T-helper 17 cell (primary cell): ENCODE data around the gene ELL2. TPM values are rescaled to one million over a fixed set of nuclear protein-coding genes. Genes with fewer than 3 reads are reported as not detected.

ENCODE experiments used
- ATAC-seq: fragments of 150-1000 bp; cut with Tn5 transposase; 2 replicates; pipeline ENCODE4 v1.10.0; 2021; ENCODE audit warnings: mild to moderate bottlenecking, moderate library complexity
- DNase-seq, 3 donors: peaks; one replicate each; pipeline versions ENCODE4 v3.0.0 to v3.0.0-alpha.2; 2020 to 2021
- H3K9me3 ChIP-seq: one replicate; pipeline ENCODE4 v1.7.0; 2013; ENCODE audit warnings: low read length, mild to moderate bottlenecking; ENCODE audit not compliant: control insufficient read depth, poor library complexity, severe bottlenecking
- H3K27ac Mint-ChIP-seq: one replicate; pipeline ENCODE4 v1.8.0; 2022; ENCODE audit warnings: mild to moderate bottlenecking, moderate library complexity, mixed read lengths
- H3K27me3 Mint-ChIP-seq: one replicate; pipeline ENCODE4 v1.8.0; 2022; ENCODE audit warnings: mixed read lengths
- H3K36me3 Mint-ChIP-seq: one replicate; pipeline ENCODE4 v1.8.0; 2022; ENCODE audit warnings: low read depth, mixed read lengths
- H3K4me1 Mint-ChIP-seq: one replicate; pipeline ENCODE4 v1.8.0; 2022; ENCODE audit warnings: mild to moderate bottlenecking, mixed read lengths
- H3K4me3 Mint-ChIP-seq: one replicate; pipeline ENCODE4 v1.8.0; 2022; ENCODE audit warnings: mild to moderate bottlenecking, moderate library complexity, mixed read lengths
- total RNA-seq, 4 donors: library from RNA in 2 of 4; stranded (reverse) in 2 of 4; gene quantifications; one replicate each; pipeline ENCODE4 v1.2.3 and lab custom pipeline; 2022 to 2026

ELL2 gene
- total RNA-seq (10 to 100 TPM; 59.8 to 80.7 TPM), total RNA-seq (lab: John Stamatoyannopoulos, UW) (32.4 to 49.6 reads per million in 2 donors)

DNA sequence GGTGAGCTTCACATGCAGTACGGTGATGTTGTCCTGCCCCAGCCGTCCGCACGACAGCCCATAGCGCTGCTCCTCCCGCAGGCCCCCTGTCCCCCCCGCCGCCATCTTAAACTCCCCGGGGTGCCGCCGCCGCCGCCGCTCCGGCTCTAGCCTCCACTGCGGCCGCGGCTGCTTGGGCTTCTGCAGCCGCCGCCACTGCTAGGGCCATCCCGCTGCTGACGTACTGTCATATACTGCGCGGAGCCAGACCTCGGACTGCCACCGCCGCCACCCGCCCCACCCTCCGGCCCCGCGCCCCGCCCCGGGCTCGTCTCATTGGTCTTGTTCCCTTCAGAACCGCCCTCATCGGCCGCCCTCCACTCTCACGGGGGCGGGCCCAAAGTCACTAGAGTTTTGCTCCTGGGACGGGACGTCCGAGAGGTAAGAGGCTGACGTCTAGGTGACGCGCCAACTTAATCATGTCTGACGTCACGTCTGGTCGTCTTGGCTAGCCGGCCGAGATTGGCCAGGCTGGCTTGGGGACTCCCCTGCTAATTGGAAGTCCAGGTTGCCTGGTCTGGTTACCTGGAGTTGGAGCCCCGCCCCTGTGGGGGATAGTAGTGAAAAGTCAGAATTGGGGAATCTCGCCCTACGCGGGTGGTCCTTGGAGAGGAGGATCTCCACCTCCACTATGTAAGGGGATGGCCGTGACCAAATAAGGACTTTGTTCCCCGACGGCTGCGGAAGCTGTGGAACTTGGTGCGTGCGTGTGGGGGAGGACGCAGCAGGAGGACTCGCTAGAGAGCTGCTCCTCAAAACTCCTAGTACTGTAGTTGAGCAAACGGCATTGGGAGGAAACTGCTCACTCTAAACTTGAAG is at the start of gene ELL2:
TSS of gene ELL2 (minus strand) at position 235 of the 858 bp plus-strand sequence. CDS start at position 105, 130 bp downstream.
- peaks cover 10% of the 10 kb centered on the region for H3K27me3 Mint-ChIP-seq
- H3K4me3 Mint-ChIP-seq: peak within 1 kb of the TSS; percentile 99
- peaks cover 5% of the 10 kb centered on the region for H3K36me3 Mint-ChIP-seq
- ATAC-seq (peak; percentile 89), DNase-seq (peak; percentile 93 to 96 (median 94))
- H3K27ac Mint-ChIP-seq: peak within 1 kb of the TSS; percentile 97
- H3K4me1 Mint-ChIP-seq: peaks cover 34% of the 10 kb centered on the region
- no peaks in the 10 kb centered on the region for H3K9me3 ChIP-seq

- no peak for ATAC-seq
- Mint-ChIP-seq H3K4me1 (no peaks in the 10 kb centered on the region), H3K36me3 (no peaks in the 10 kb centered on the region)
Observed at GRCh38 chr5:96008987-96009647, 47.5 kb upstream of the ELL2 start.

DNA sequence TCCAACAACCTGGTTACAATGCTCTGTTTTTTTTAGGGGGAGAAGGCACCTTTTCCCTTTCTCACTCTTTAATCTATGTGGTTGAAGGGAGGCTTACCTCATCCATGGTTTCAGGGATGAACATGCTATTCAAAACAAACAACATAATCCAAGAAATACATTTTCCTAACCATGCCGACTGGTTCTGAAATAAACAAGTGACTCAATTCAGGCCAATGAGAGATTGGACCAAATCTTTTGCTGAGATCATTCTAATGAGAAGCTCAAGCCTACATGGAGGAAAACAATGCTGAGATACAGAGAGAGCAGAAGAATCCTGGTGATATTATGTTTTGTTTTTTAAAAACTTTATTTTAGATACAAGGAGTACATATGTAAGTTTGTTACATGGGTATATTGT is 46.8 kb upstream of the ELL2 start:
- H3K9me3 ChIP-seq: no peaks in the 10 kb centered on the region
- DNase-seq (no peak), ATAC-seq (no peak)
- no peaks in the 10 kb centered on the region for H3K4me1 Mint-ChIP-seq
- no peaks in the 10 kb centered on the region for H3K27me3 Mint-ChIP-seq
- no peak overlapping the region for H3K27ac Mint-ChIP-seq
- no peaks in the 10 kb centered on the region for H3K36me3 Mint-ChIP-seq
- H3K4me3 Mint-ChIP-seq: no peak overlapping the region

More at GRCh38 chr5:96008987-96009647, 47.5 kb upstream of the ELL2 start:
- Mint-ChIP-seq H3K27me3 (no peaks in the 10 kb centered on the region), H3K27ac (no peak overlapping the region), H3K4me3 (no peak overlapping the region)
- no peak for DNase-seq
- no peaks in the 10 kb centered on the region for H3K9me3 ChIP-seq

DNA sequence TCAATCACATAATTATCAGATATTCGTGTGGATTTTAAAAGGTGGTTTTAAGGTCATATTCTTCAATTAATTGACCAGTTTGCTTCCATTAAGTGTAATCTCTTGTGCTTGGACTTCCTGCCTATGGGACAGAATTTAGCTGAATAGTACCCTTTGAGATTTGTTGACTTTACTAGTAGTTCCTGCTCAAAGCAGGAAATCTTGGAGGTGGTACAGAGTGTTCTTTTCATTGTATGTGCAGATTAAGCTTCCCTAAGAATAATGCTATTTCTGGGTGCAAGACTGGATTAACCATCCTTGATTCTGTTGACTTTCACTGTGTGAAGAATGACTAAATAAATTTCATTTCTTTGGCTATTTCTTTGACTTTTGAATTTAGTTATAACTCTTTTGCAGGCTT is 45.4 kb upstream of the ELL2 start:
- Mint-ChIP-seq H3K4me1 (no peaks in the 10 kb centered on the region), H3K36me3 (no peaks in the 10 kb centered on the region), H3K27me3 (no peaks in the 10 kb centered on the region), H3K4me3 (no peak overlapping the region), H3K27ac (no peak overlapping the region)
- no peaks in the 10 kb centered on the region for H3K9me3 ChIP-seq
- DNase-seq: no peak
- ATAC-seq: no peak

DNA sequence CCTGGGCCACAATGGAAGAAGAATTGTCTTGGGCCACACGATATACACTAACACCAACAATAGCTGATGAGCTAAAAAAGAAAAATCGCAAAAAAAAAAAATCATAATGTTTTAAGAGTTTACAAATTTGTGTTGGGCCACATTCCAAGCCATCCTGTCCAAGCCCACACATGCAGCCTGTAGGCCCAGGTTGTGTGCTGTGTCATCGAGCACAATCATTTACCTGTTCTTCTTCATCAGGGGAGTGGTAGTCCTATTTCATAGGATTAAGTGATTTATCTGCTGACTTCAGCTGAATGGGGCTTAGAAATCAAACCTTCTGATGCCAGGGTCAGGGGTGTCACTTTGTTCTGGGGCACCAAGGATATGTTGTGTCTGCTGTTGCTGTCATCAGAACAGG is 44.6 kb upstream of the ELL2 start:
- Mint-ChIP-seq H3K27me3 (no peaks in the 10 kb centered on the region), H3K27ac (no peak overlapping the region), H3K4me3 (no peak overlapping the region), H3K4me1 (no peaks in the 10 kb centered on the region), H3K36me3 (no peaks in the 10 kb centered on the region)
- ATAC-seq (no peak), DNase-seq (no peak)
- no peaks in the 10 kb centered on the region for H3K9me3 ChIP-seq

DNA sequence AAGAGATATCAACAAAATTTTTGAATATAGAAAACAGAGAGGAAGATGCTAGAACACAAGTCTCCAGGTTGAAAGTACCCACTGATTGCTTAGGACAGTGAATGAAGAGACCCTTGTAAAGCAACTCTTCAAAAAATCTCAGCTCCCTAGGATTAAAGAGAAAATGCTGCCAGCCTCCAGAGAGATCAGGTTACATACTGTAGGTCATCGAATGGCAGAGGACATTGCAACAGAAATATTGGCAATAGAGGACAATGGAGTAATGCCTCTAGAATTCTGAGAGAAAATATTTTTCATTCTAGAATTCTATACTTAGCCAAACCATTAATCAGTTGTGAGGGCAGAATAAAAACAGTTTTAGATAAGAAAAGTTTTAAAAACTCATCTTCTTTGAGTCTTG is 43.1 kb upstream of the ELL2 start:
- ATAC-seq: no peak
- Mint-ChIP-seq H3K36me3 (no peaks in the 10 kb centered on the region), H3K4me3 (no peak overlapping the region), H3K27me3 (peaks cover 6% of the 10 kb centered on the region), H3K27ac (no peak overlapping the region), H3K4me1 (no peaks in the 10 kb centered on the region)
- DNase-seq: no peak
- no peaks in the 10 kb centered on the region for H3K9me3 ChIP-seq

DNA sequence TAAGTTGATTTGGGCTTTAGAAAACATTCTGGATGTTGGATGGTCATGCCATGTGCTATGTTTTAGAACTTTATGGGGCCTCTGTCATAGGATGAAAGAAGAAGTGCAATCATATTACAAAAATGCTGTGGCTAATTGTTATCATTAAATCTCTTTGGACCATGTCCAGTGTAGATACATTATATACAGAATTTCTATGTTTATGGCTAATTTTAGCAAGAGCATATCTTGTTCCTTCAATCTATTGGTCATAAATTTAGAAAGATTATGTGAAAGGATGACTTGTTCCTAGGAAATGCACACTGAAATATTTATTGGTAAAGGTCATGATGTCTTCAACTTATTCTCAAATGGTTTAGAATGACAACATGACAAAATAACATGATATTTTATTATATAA is 42.4 kb upstream of the ELL2 start:
- Mint-ChIP-seq H3K4me3 (no peak overlapping the region), H3K36me3 (no peaks in the 10 kb centered on the region), H3K4me1 (no peaks in the 10 kb centered on the region), H3K27me3 (peaks cover 6% of the 10 kb centered on the region), H3K27ac (no peak overlapping the region)
- H3K9me3 ChIP-seq: no peaks in the 10 kb centered on the region
- no peak for ATAC-seq
- DNase-seq: no peak

GRCh38 chr5:96001262-96001661 is 39.6 kb upstream of the ELL2 start:
- no peaks in the 10 kb centered on the region for H3K4me1 Mint-ChIP-seq
- ATAC-seq (no peak), DNase-seq (no peak)
- H3K27me3 Mint-ChIP-seq: peaks cover 13% of the 10 kb centered on the region
- no peak overlapping the region for H3K27ac Mint-ChIP-seq
- H3K36me3 Mint-ChIP-seq: no peaks in the 10 kb centered on the region
- no peaks in the 10 kb centered on the region for H3K9me3 ChIP-seq
- H3K4me3 Mint-ChIP-seq: no peak overlapping the region

GRCh38 chr5:96000308-96000707 is 38.7 kb upstream of the ELL2 start:
- H3K9me3 ChIP-seq: no peaks in the 10 kb centered on the region
- Mint-ChIP-seq H3K27ac (no peak overlapping the region), H3K27me3 (peaks cover 13% of the 10 kb centered on the region), H3K4me3 (no peak overlapping the region), H3K36me3 (no peaks in the 10 kb centered on the region), H3K4me1 (peaks cover 2% of the 10 kb centered on the region)
- DNase-seq (no peak), ATAC-seq (no peak)

DNA sequence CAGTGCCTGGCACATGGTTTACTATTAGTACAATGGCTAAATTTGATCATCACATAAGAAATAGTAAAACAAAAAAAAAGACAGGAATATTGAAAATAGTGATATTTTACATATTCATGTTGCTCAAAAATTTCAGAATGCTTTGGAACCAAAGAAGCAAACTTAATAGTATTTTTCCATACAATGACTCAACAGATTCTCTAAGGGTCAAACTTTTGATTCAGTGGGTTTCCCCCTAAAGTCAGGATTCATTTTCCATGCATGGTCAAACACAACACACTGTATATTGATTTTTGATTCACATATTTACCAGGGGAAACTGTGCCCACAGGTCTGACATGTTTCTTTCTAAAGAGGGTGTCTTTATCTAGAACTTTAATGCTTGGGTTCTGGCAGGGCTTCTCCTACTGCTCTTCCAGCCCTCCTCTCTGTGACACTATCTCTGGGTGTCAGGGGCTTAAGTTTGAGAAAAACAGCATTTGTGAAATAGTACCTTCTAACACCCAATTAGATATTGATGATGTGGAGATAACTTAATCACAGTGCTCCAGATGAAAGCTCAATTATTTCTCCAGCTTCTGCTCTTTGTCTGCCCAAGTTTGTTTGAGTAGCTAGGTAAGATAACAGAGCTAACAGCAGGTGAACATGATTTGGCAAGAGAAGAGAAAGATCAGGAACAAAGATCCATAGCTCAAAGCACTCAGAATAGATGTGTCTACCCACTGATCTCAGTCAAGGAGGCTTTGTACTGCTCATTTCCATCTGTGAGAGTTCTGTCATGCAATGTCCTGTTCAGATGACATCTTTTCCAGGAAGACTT is 35.5 kb upstream of the ELL2 start:
- no peaks in the 10 kb centered on the region for H3K9me3 ChIP-seq
- Mint-ChIP-seq H3K36me3 (no peaks in the 10 kb centered on the region), H3K4me1 (peaks cover 2% of the 10 kb centered on the region), H3K4me3 (no peak overlapping the region), H3K27ac (no peak overlapping the region), H3K27me3 (peaks cover 13% of the 10 kb centered on the region)
- ATAC-seq (no peak), DNase-seq (no peak)

DNA sequence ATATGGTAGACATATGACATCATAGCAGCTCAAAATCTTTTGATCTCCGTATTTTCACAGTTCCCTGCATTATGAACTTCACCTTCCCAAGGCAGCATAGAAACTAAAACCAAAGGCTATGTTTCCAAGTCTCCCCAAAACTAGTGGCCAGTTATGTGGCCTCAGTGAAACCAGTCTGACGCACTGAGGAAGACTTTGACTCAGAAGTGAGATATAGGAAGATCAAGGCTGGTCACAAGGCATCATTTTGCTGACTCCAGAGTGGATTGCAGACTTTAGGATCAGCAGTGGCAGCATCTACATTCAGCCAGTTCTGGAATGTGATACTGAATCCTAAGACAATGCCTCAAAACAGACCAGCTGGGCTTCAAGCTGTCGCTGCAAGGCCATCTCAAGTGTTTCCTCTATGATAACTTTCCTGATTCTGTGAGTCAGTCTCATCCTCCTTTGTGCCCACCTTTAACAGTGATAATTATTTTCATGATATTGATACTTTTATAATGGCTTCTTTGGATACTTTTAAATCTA is 34.4 kb upstream of the ELL2 start:
- H3K27ac Mint-ChIP-seq: no peak overlapping the region
- peaks cover 2% of the 10 kb centered on the region for H3K4me1 Mint-ChIP-seq
- peaks cover 12% of the 10 kb centered on the region for H3K27me3 Mint-ChIP-seq
- no peak overlapping the region for H3K4me3 Mint-ChIP-seq
- ATAC-seq: no peak
- no peaks in the 10 kb centered on the region for H3K9me3 ChIP-seq
- DNase-seq: no peak
- H3K36me3 Mint-ChIP-seq: no peaks in the 10 kb centered on the region

- Mint-ChIP-seq H3K27me3 (peaks cover 7% of the 10 kb centered on the region), H3K27ac (no peak overlapping the region), H3K4me3 (no peak overlapping the region), H3K4me1 (peaks cover 2% of the 10 kb centered on the region), H3K36me3 (no peaks in the 10 kb centered on the region)
- no peak for ATAC-seq
- no peaks in the 10 kb centered on the region for H3K9me3 ChIP-seq
- no peak for DNase-seq
Observed at GRCh38 chr5:95993776-95994175, 32.1 kb upstream of the ELL2 start.

- no peaks in the 10 kb centered on the region for H3K9me3 ChIP-seq
- no peak for DNase-seq
- ATAC-seq: no peak
- H3K4me1 Mint-ChIP-seq: peaks cover 2% of the 10 kb centered on the region
- H3K36me3 Mint-ChIP-seq: no peaks in the 10 kb centered on the region
- H3K27me3 Mint-ChIP-seq: peaks cover 7% of the 10 kb centered on the region
- no peak overlapping the region for H3K27ac Mint-ChIP-seq
- no peak overlapping the region for H3K4me3 Mint-ChIP-seq
Observed at GRCh38 chr5:95993266-95993665, 31.6 kb upstream of the ELL2 start.
